Lower lobe of right lung (tissue), 2 donors: ENCODE results near the gene DSG3. TPM values are rescaled to one million over a fixed set of nuclear protein-coding genes. Genes with fewer than 3 reads are reported as not detected.

Source experiments
- ATAC-seq, 2 donors: fragments of 200-7000 bp; cut with Tn5 transposase; one replicate each; pipeline ENCODE4 v1.9.1; 2020 to 2022; ENCODE audit warnings: mild to moderate bottlenecking in 2 of 2, moderate library complexity in 2 of 2
- DNase-seq: peaks from one replicate; pipeline ENCODE4 v3.0.0-alpha.2; 2020
- H3K27ac ChIP-seq: fragments of 200-600 bp; one replicate; pipeline ENCODE4 v1.8.0; 2022
- H3K27me3 ChIP-seq: fragments of 200-600 bp; one replicate; pipeline ENCODE4 v1.8.0; 2022; ENCODE audit warnings: low read depth
- H3K36me3 ChIP-seq: fragments of 200-600 bp; one replicate; pipeline ENCODE4 v1.8.0; 2022; ENCODE audit warnings: mild to moderate bottlenecking
- H3K4me1 ChIP-seq: fragments of 200-600 bp; one replicate; pipeline ENCODE4 v1.8.0; 2022
- H3K4me3 ChIP-seq: fragments of 200-600 bp; one replicate; pipeline ENCODE4 v1.8.0; 2022; ENCODE audit warnings: mild to moderate bottlenecking
- H3K9me3 ChIP-seq: fragments of 200-600 bp; one replicate; pipeline ENCODE4 v1.8.0; 2022
- CTCF ChIP-seq: fragments of 200-600 bp; IDR thresholded peaks from one replicate; pipeline ENCODE4 v1.8.0; 2022; ENCODE audit warnings: antibody characterized with exemption, mild to moderate bottlenecking
- intact Hi-C: fragments of 100-400 bp; cut with DNase I; formaldehyde crosslinking; loops from one replicate; pipeline ENCODE4 v1.11.0; 2022
- total RNA-seq: library from RNA; stranded (reverse); fragmentation: NEBNext Ultra II Directional; extraction: Animal tissue kit (Norgen Biotek cat#: 25700); gene quantifications from one replicate; pipeline ENCODE4 v1.2.1, GENCODE V29; 2021
- donor health status: DM: no; HTN: yes; CAD: no; lungs with severe emphysema.

DSG3 gene
- total RNA-seq, 1 donor from 2014 or later = not detected

- H3K27ac ChIP-seq = no peak overlapping the region
- no peak for DNase-seq
- H3K4me3 ChIP-seq = no peak overlapping the region
These were observed 4.1 kb downstream of the DSG3 start for GRCh38 chr18:31451625-31452024.

GRCh38 chr18:31454066-31454708 lies 6.6 kb downstream of the DSG3 start:
- Histone ChIP-seq H3K36me3 (no peaks in the 10 kb centered on the region), H3K9me3 (no peaks in the 10 kb centered on the region), H3K27ac (no peak overlapping the region), H3K4me1 (no peaks in the 10 kb centered on the region), H3K4me3 (no peak overlapping the region), H3K27me3 (no peaks in the 10 kb centered on the region)
- DNase-seq (no peak), ATAC-seq (no peak)
- intact Hi-C loops = no loop called here
- TF ChIP-seq CTCF = no peak

More at GRCh38 chr18:31451625-31452024, 4.1 kb downstream of the DSG3 start:
- Histone ChIP-seq H3K27me3 (no peaks in the 10 kb centered on the region), H3K9me3 (no peaks in the 10 kb centered on the region), H3K4me1 (no peaks in the 10 kb centered on the region), H3K36me3 (no peaks in the 10 kb centered on the region)
- no peak for TF ChIP-seq CTCF
- intact Hi-C loops = no loop called here
- no peak for ATAC-seq

GRCh38 chr18:31469629-31470028 lies 22.1 kb downstream of the DSG3 start:
- DNase-seq (no peak), ATAC-seq (no peak)
- Histone ChIP-seq H3K4me1 (no peaks in the 10 kb centered on the region), H3K36me3 (no peaks in the 10 kb centered on the region), H3K27ac (no peak overlapping the region), H3K27me3 (no peaks in the 10 kb centered on the region), H3K4me3 (no peak overlapping the region), H3K9me3 (no peaks in the 10 kb centered on the region)
- TF ChIP-seq CTCF = no peak
- intact Hi-C loops = no loop called here

GRCh38 chr18:31478688-31479087 lies 31.1 kb downstream of the DSG3 start:
- ATAC-seq (no peak), DNase-seq (no peak)
- intact Hi-C loops = no loop called here
- no peaks in the 10 kb centered on the region for H3K36me3 ChIP-seq
- H3K4me3 ChIP-seq = no peak overlapping the region
- H3K27me3 ChIP-seq = no peaks in the 10 kb centered on the region
- H3K27ac ChIP-seq = no peak overlapping the region
- H3K9me3 ChIP-seq = no peaks in the 10 kb centered on the region
- TF ChIP-seq CTCF = no peak
- H3K4me1 ChIP-seq = no peaks in the 10 kb centered on the region

- Histone ChIP-seq H3K27ac (no peak overlapping the region), H3K4me3 (no peak overlapping the region), H3K36me3 (no peaks in the 10 kb centered on the region), H3K4me1 (no peaks in the 10 kb centered on the region), H3K27me3 (no peaks in the 10 kb centered on the region), H3K9me3 (no peaks in the 10 kb centered on the region)
- ATAC-seq (no peak), DNase-seq (no peak)
- intact Hi-C loops = no loop called here
- no peak for TF ChIP-seq CTCF
These were observed 34.5 kb downstream of the DSG3 start for GRCh38 chr18:31482051-31482450.

- ATAC-seq (no peak), DNase-seq (no peak)
- no peaks in the 10 kb centered on the region for H3K36me3 ChIP-seq
- H3K27me3 ChIP-seq = peaks cover 5% of the 10 kb centered on the region
- no peak for TF ChIP-seq CTCF
- intact Hi-C loops = no loop called here
- no peak overlapping the region for H3K27ac ChIP-seq
- H3K4me1 ChIP-seq = no peaks in the 10 kb centered on the region
- no peak overlapping the region for H3K4me3 ChIP-seq
- H3K9me3 ChIP-seq = no peaks in the 10 kb centered on the region
These were observed 35.9 kb downstream of the DSG3 start for GRCh38 chr18:31483396-31483795.
